ENCODE results near the gene AGK. TPM values are rescaled to one million over a fixed set of nuclear protein-coding genes. Genes with fewer than 3 reads are reported as not detected.

AGK gene
- total RNA-seq, 1 donor: 25.5 TPM

DNA sequence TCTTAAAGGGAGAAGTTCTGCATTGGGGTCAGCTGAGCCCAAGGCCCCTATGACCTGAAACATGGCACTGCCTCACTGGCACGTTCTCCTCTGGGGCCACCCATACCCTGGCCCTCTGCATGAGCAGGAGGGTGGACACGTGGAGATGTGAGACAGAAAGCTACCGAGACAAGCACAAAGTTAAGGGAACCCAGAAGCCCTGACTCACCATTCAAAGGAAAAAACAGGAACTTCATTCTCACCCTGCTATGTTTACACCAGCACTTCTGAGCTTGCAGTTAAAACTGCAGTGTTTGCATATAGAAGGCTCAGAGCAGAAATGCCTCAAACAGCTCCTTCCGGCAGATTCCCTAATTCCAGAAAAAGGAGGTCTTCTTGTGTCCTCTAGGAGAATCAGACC lies 109.0 kb downstream of the AGK start:
- Histone ChIP-seq H3K9me3 (ENCODE audit: low read depth, low read length) (no peaks in the 10 kb centered on the region), H3K27me3 (ENCODE audit: insufficient read depth, low read length) (no peaks in the 10 kb centered on the region), H3K4me1 (ENCODE audit: insufficient read depth, low read length) (peaks cover 45% of the 10 kb centered on the region), H3K4me3 (ENCODE audit: low read length) (no peak overlapping the region)

DNA sequence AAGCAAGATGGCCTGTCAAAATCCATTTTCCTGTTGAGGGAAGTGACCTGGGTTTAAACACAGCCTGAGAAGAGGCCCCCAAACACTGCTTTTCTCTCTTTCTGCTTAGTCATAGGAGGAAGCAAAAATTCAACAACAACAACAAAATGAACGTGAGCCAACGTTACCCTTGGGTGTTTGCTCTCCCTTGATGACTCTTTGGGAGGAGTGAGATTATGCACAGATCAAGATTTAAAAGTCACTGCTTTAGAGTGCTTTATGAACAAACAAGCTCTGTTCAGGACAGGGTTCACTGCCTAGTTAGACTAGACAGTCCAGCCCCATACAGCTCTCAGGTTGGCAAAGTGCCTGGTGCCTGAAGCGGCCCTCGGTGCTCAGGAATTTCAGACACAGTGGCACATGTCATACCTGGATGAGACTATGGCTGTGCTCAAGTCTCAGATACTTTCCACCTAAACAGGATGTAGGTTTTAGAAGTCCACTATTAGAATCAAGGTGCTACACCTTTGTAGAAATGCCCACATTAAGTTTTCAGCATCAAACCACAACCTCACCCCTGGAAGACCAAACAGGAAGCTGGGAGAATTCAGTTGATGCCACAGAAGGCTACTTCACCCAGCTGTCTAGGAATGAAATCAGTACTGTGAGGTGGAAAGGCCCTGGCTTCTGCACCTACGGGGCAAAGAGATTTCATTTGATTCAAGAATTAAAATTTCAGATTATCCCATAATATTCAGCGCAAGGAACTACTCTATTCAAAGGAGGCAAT lies 112.1 kb downstream of the AGK start:
- H3K4me3 ChIP-seq (ENCODE audit: low read length): no peak overlapping the region
- H3K27me3 ChIP-seq (ENCODE audit: insufficient read depth, low read length): no peaks in the 10 kb centered on the region
- H3K4me1 ChIP-seq (ENCODE audit: insufficient read depth, low read length): peaks cover 45% of the 10 kb centered on the region
- H3K9me3 ChIP-seq (ENCODE audit: low read depth, low read length): no peaks in the 10 kb centered on the region

- Histone ChIP-seq H3K4me3 (ENCODE audit: low read length) (no peak overlapping the region), H3K27me3 (ENCODE audit: insufficient read depth, low read length) (no peaks in the 10 kb centered on the region), H3K9me3 (ENCODE audit: low read depth, low read length) (no peaks in the 10 kb centered on the region), H3K4me1 (ENCODE audit: insufficient read depth, low read length) (peaks cover 45% of the 10 kb centered on the region)
Measured at GRCh38 chr7:141664450-141664849, 113.2 kb downstream of the AGK start.

GRCh38 chr7:141665208-141666035 lies 114.2 kb downstream of the AGK start:
- H3K9me3 ChIP-seq (ENCODE audit: low read depth, low read length): no peaks in the 10 kb centered on the region
- H3K27me3 ChIP-seq (ENCODE audit: insufficient read depth, low read length): no peaks in the 10 kb centered on the region
- peaks cover 35% of the 10 kb centered on the region for H3K4me1 ChIP-seq (ENCODE audit: insufficient read depth, low read length)
- H3K4me3 ChIP-seq (ENCODE audit: low read length): no peak overlapping the region

GRCh38 chr7:141666071-141666470 lies 114.9 kb downstream of the AGK start:
- Histone ChIP-seq H3K9me3 (ENCODE audit: low read depth, low read length) (no peaks in the 10 kb centered on the region), H3K27me3 (ENCODE audit: insufficient read depth, low read length) (no peaks in the 10 kb centered on the region), H3K4me1 (ENCODE audit: insufficient read depth, low read length) (peaks cover 29% of the 10 kb centered on the region), H3K4me3 (ENCODE audit: low read length) (no peak overlapping the region)

DNA sequence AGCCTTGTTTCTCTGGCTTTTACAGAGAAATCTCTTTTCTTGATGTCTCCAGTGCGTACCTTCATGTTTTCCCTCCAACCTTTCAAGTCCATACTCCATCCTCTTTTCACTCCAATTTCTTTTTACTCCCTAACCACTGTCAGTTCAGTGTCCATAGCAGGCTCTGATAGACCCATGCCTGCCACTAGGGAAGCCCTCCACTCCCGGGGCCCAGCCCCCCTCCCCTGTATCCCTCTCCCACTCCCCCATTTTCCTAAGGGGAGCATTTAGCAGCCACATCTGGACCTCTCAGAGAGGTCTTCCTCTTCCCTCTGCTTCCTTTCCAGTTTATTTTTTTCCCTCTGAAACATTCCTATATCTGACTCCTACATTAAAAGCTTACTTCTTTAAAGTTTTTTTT lies 117.6 kb downstream of the AGK start:
- peaks cover 13% of the 10 kb centered on the region for H3K4me1 ChIP-seq (ENCODE audit: insufficient read depth, low read length)

DNA sequence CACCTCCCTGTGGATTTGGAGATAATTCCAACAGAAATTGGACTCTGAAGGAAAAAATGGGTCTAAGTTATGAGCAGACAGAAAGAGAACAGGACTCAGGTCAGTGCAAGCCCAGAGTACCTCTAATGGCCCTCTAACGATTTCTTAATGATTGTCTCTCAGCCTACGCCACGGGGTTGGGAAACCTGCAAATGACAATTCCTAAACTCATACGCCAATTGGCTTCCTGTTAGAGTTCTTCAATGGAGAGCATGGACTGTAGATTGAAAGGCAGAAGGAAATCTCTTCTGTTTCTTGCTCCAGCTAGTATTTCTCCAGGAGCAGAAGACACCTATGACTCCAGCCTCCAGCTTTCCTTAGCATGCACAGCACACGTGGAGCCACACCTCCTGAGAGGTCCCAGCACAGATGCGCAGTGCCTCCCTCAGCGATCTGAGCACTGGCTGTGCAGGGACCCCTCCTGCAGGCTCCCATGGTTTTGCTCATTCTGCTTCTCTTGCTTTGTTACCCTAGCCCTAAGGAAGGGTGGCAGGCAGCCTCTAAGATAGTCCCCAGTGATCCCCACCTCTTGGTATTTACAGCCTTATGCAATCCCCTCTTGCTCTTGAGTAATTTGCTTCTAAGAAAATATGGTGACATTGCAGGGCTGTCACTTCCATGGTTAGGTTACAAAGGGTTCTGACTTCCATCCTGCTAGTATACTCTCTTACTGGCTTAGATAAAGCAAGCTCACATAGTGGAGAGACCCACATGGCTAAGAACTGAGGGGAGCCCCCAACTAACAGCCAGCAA lies 120.7 kb downstream of the AGK start:
- no peaks in the 10 kb centered on the region for H3K27me3 ChIP-seq (ENCODE audit: insufficient read depth, low read length)
- H3K9me3 ChIP-seq (ENCODE audit: low read depth, low read length): no peaks in the 10 kb centered on the region
- no peak overlapping the region for H3K4me3 ChIP-seq (ENCODE audit: low read length)
- H3K4me1 ChIP-seq (ENCODE audit: insufficient read depth, low read length): peaks cover 28% of the 10 kb centered on the region

More for the DNA sequence above, 117.6 kb downstream of the AGK start:
- Histone ChIP-seq H3K27me3 (ENCODE audit: insufficient read depth, low read length) (no peaks in the 10 kb centered on the region), H3K9me3 (ENCODE audit: low read depth, low read length) (no peaks in the 10 kb centered on the region), H3K4me3 (ENCODE audit: low read length) (no peak overlapping the region)

- peaks cover 30% of the 10 kb centered on the region for H3K4me1 ChIP-seq (ENCODE audit: insufficient read depth, low read length)
- no peak overlapping the region for H3K4me3 ChIP-seq (ENCODE audit: low read length)
- H3K9me3 ChIP-seq (ENCODE audit: low read depth, low read length): no peaks in the 10 kb centered on the region
- no peaks in the 10 kb centered on the region for H3K27me3 ChIP-seq (ENCODE audit: insufficient read depth, low read length)
Measured at GRCh38 chr7:141673346-141673745, 122.1 kb downstream of the AGK start.

DNA sequence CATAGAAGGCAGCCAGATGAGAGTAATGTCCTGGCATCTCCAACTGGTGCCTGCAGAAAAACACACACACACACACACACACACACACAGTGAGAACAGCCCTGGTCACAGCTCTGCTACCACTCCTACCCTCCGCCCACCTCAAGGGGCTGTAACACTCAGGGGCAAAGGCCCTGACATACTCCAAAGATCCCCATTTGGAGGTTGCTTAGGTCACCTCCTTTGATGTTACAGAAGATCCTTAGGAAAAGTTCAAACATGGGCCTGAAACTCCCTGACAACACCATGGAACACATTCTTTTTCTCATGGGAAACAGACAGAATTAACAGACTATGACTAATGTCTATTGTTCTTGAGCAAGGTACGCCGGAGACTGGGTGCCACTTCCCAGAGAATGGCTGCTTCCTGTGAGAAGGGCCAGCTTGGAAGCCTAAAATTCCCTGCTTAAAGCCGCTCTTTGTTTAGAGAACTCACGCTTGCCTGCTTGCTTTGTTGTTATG lies 123.0 kb downstream of the AGK start:
- Histone ChIP-seq H3K4me3 (ENCODE audit: low read length) (no peak overlapping the region), H3K27me3 (ENCODE audit: insufficient read depth, low read length) (no peaks in the 10 kb centered on the region), H3K4me1 (ENCODE audit: insufficient read depth, low read length) (peaks cover 30% of the 10 kb centered on the region), H3K9me3 (ENCODE audit: low read depth, low read length) (no peaks in the 10 kb centered on the region)

DNA sequence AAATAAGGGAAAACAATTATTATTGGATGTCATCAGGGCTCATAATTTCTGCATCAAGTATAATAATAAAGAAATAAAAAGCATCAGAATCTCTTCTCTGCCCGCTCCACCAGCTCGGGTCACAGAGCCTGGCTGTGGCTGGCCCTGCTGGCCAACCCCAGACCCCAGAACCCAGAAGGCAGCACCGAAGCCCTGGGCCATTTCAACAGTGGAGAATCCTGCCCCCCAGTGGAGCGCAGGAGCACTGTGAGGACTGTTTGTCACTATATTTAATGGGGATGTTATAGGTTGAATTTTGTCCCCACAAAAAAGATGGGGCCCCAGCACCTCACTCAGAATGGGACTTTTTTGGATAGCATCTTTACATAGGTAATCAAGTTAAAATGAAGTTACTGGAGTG lies 123.5 kb downstream of the AGK start:
- Histone ChIP-seq H3K4me1 (ENCODE audit: insufficient read depth, low read length) (peaks cover 30% of the 10 kb centered on the region), H3K9me3 (ENCODE audit: low read depth, low read length) (no peaks in the 10 kb centered on the region), H3K4me3 (ENCODE audit: low read length) (no peak overlapping the region), H3K27me3 (ENCODE audit: insufficient read depth, low read length) (no peaks in the 10 kb centered on the region)

DNA sequence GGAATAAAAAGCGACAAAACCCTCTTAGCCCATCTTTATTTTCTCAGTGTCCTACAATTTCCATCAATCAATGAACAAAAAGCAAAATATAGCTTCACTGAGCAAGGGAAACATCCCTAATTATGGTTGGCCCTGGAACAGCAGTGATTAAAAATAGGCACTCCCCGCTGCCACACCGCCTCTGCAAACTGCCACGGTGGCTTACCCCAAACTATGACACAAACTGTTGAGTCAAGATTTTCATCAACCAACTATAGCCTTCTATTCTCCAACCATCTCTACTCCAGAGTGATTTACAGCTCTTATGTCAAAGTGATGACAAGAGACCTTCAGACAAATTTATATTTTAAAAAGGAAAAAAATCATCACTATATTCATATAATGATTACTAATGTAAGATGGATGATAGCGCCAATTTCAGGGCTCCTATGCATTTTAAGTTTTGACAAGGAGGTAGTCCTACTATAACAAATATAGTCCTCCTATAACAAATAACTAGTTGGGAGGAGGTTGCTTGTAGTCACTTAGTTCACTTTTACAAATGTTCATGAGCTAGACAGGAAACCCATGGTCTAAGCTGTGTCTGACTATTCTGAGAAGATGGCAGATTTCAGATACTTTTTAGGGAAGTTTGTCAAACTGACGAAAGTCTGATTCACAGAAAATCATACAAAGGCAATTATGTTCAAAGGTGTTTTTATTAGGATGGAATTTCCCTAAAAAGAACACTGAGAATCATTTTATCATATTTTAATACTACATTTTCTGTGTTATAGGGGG lies 124.4 kb downstream of the AGK start:
- H3K27me3 ChIP-seq (ENCODE audit: insufficient read depth, low read length): no peaks in the 10 kb centered on the region
- peaks cover 30% of the 10 kb centered on the region for H3K4me1 ChIP-seq (ENCODE audit: insufficient read depth, low read length)
- no peaks in the 10 kb centered on the region for H3K9me3 ChIP-seq (ENCODE audit: low read depth, low read length)
- no peak overlapping the region for H3K4me3 ChIP-seq (ENCODE audit: low read length)

DNA sequence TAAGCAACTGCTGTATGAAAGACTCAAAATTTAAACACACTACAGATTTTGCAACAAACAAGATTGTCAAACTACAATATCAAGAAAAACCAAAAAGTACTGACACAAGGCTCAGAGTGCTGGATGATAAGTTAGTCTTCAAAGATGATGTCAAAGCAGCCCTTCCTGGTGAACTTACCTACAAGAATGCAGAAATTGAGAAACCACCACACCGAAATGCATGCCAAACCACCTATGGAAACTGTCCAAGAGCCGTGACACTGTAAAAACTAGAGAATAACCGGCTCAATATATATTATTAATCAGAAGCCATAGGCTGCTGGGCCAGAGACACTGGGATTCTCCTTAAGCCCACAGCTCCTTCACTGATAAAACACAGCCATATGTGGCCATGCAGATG lies 125.4 kb downstream of the AGK start:
- Histone ChIP-seq H3K4me3 (ENCODE audit: low read length) (no peak overlapping the region), H3K27me3 (ENCODE audit: insufficient read depth, low read length) (no peaks in the 10 kb centered on the region), H3K4me1 (ENCODE audit: insufficient read depth, low read length) (peaks cover 27% of the 10 kb centered on the region), H3K9me3 (ENCODE audit: low read depth, low read length) (no peaks in the 10 kb centered on the region)

DNA sequence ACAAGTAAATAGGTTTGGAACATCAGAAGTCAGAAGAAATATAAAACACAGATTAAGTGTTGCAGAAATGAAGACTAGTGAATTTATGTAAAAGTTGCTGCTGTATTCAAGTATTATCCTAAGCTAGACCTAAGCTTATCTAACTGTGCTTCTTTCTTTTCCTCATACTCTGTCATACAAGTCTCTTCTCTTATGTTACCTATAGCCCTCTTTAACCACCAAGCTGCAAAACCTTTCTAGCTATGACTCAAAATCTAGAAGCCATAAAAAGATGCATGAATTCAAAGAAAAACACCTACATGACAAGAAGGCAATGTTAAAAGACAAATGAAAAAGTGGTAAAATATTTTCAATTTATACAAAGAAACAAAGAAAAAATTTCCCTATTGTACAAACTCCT lies 127.8 kb downstream of the AGK start:
- H3K9me3 ChIP-seq (ENCODE audit: low read depth, low read length): no peaks in the 10 kb centered on the region
- H3K4me3 ChIP-seq (ENCODE audit: low read length): no peak overlapping the region
- H3K4me1 ChIP-seq (ENCODE audit: insufficient read depth, low read length): peaks cover 19% of the 10 kb centered on the region

DNA sequence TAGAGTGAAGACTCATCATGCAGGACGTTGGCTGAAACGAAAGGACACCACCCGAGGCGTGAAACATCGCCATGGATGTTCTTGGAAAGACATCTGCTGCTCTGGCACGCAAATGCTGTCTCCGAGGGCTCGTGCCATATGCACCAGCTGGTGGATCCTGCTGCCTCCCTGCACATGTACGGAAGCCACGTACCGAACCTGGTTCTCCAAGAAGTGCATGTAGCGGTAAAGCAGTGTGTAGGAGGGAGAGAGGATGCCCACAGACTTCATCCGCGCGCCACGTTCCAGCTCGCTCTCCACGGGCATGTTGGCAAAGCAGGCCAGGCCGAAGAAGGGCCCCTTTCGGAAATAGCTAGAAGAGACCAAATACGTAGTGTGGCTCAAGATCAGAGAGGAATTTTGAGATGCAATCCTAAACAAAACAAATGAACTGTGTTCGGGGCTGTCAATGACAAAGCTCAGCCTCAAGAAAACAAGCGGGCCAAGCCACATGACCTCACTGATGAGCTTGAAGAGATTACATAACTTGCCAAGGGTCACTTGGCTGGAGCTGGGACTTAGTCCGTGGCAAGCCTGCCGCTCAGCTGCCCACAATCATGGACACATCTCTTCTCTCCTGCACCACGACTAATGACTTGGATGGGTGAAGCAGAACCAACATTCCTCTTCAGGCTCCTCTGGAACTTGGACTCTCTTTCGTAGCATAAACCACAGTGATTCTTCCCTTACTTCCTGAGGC lies 134.2 kb downstream of the AGK start:
- Histone ChIP-seq H3K4me1 (ENCODE audit: insufficient read depth, low read length) (no peaks in the 10 kb centered on the region), H3K9me3 (ENCODE audit: low read depth, low read length) (no peaks in the 10 kb centered on the region), H3K4me3 (ENCODE audit: low read length) (no peak overlapping the region), H3K27me3 (ENCODE audit: insufficient read depth, low read length) (no peaks in the 10 kb centered on the region)

More for the DNA sequence above, 127.8 kb downstream of the AGK start:
- no peaks in the 10 kb centered on the region for H3K27me3 ChIP-seq (ENCODE audit: insufficient read depth, low read length)

All from mononuclear cell (primary cell).